SK-N-SH treated with all-trans-retinoic acid at 6 μM for 48 hours (cell line): ENCODE data around the gene EPHB3.

Experiments used
- ATAC-seq: fragments of 200-7000 bp; cut with Tn5 transposase; 3 replicates; pipeline ENCODE4 v1.9.1; 2020; ENCODE audit warnings: mild to moderate bottlenecking, moderate library complexity
- ARNTL ChIP-seq: fragments of 450-650 bp; formaldehyde crosslinking; IDR thresholded peaks from 2 replicates; pipeline ENCODE4 v1.5.0; 2020; ENCODE audit warnings: low read depth, mild to moderate bottlenecking, moderate library complexity, borderline replicate concordance
- BACH2 ChIP-seq: fragments of 250-450 bp; sonication (Bioruptor Pico); IDR thresholded peaks from 2 replicates; pipeline ENCODE4 v1.9.0; 2021; ENCODE audit warnings: mild to moderate bottlenecking, borderline replicate concordance
- CSDC2 ChIP-seq: fragments of 250-450 bp; sonication (Bioruptor Pico); IDR thresholded peaks from 2 replicates; pipeline ENCODE4 v1.5.0; 2020; ENCODE audit warnings: mild to moderate bottlenecking, moderate library complexity
- ESRRG ChIP-seq: fragments of 250-450 bp; sonication (Bioruptor Pico); IDR thresholded peaks from 2 replicates; pipeline ENCODE4 v1.6.1; 2021; ENCODE audit warnings: mild to moderate bottlenecking
- GLIS3 ChIP-seq: fragments of 250-450 bp; sonication (Bioruptor Pico); IDR thresholded peaks from 2 replicates; pipeline ENCODE4 v1.5.0; 2020; ENCODE audit warnings: mild to moderate bottlenecking, moderate library complexity
- ISL1 ChIP-seq: fragments of 250-450 bp; sonication (Bioruptor Pico); IDR thresholded peaks from 2 replicates; pipeline ENCODE4 v2.1.2; 2022; ENCODE audit warnings: mild to moderate bottlenecking, moderate library complexity
- OSR1 ChIP-seq: fragments of 250-450 bp; sonication (Bioruptor Pico); IDR thresholded peaks from 2 replicates; pipeline ENCODE4 v1.8.0; 2022; ENCODE audit warnings: moderate library complexity, mild to moderate bottlenecking, inconsistent platforms
- POU6F1 ChIP-seq: fragments of 250-450 bp; sonication (Bioruptor Pico); IDR thresholded peaks from 2 replicates; pipeline ENCODE4 v1.8.0; 2021; ENCODE audit warnings: low read depth, mild to moderate bottlenecking, moderate library complexity, borderline replicate concordance
- RARB ChIP-seq: fragments of 250-450 bp; sonication (Bioruptor Pico); IDR thresholded peaks from 2 replicates; pipeline ENCODE4 v1.8.0; 2021; ENCODE audit warnings: mild to moderate bottlenecking, moderate library complexity
- SNAI2 ChIP-seq: fragments of 250-450 bp; sonication (Bioruptor Pico); IDR thresholded peaks from 2 replicates; pipeline ENCODE4 v1.5.0; 2020; ENCODE audit warnings: mild to moderate bottlenecking, moderate library complexity
- TCF4 ChIP-seq: fragments of 250-450 bp; sonication (Bioruptor Pico); IDR thresholded peaks from 2 replicates; pipeline ENCODE4 v1.8.0; 2021; ENCODE audit warnings: mild to moderate bottlenecking, moderate library complexity, borderline replicate concordance
- TOX ChIP-seq: fragments of 250-450 bp; sonication (Bioruptor Pico); IDR thresholded peaks from 2 replicates; pipeline ENCODE4 v1.8.0; 2021; ENCODE audit warnings: mild to moderate bottlenecking, moderate library complexity, borderline replicate concordance
- ZC3H10 ChIP-seq: fragments of 250-450 bp; sonication (Bioruptor Pico); IDR thresholded peaks from 2 replicates; pipeline ENCODE4 v1.5.1; 2021; ENCODE audit warnings: mild to moderate bottlenecking, moderate library complexity
- ZFP3 ChIP-seq: fragments of 250-450 bp; sonication (Bioruptor Pico); IDR thresholded peaks from 2 replicates; pipeline ENCODE4 v1.5.0; 2020; ENCODE audit warnings: mild to moderate bottlenecking, moderate library complexity
- ZFP30 ChIP-seq: fragments of 450-650 bp; formaldehyde crosslinking; IDR thresholded peaks from 2 replicates; pipeline ENCODE4 v1.5.0; 2022; ENCODE audit warnings: mild to moderate bottlenecking, moderate library complexity
- ZNF565 ChIP-seq: fragments of 450-650 bp; formaldehyde crosslinking; conservative IDR thresholded peaks from 2 replicates; pipeline ENCODE4 v1.5.0; 2020; ENCODE audit warnings: low read depth, mild to moderate bottlenecking, moderate library complexity
- ZNF70 ChIP-seq: fragments of 450-650 bp; formaldehyde crosslinking; IDR thresholded peaks from 2 replicates; pipeline ENCODE4 v1.5.0; 2020; ENCODE audit warnings: mild to moderate bottlenecking, moderate library complexity
- ZNF8 ChIP-seq: fragments of 450-650 bp; formaldehyde crosslinking; IDR thresholded peaks from 2 replicates; pipeline ENCODE4 v1.5.0; 2020; ENCODE audit warnings: mild to moderate bottlenecking, moderate library complexity
- TF ChIP-seq, protein P1 (sequence below): fragments of 250-450 bp; sonication (Bioruptor Pico); IDR thresholded peaks from 2 replicates; pipeline ENCODE4 v1.5.1; 2020; ENCODE audit warnings: low read depth, mild to moderate bottlenecking, moderate library complexity
- TF ChIP-seq, protein P2 (sequence below): fragments of 250-450 bp; sonication (Bioruptor Pico); IDR thresholded peaks from 2 replicates; pipeline ENCODE4 v1.5.1; 2021; ENCODE audit warnings: mild to moderate bottlenecking, moderate library complexity

The EPHB3 gene

GRCh38 chr3:184603151-184604030 is 41.8 kb downstream of the EPHB3 start:
- no peak for ATAC-seq
- TF ChIP-seq ZNF70 (CRISPR knock-in tag): no peak
- no peak for TF ChIP-seq TOX (CRISPR knock-in tag)
- TF ChIP-seq OSR1 (CRISPR knock-in tag): no peak
- TF ChIP-seq POU6F1 (CRISPR knock-in tag): no peak
- no peak for TF ChIP-seq TCF4 (CRISPR knock-in tag)
- TF ChIP-seq, protein P1, sequence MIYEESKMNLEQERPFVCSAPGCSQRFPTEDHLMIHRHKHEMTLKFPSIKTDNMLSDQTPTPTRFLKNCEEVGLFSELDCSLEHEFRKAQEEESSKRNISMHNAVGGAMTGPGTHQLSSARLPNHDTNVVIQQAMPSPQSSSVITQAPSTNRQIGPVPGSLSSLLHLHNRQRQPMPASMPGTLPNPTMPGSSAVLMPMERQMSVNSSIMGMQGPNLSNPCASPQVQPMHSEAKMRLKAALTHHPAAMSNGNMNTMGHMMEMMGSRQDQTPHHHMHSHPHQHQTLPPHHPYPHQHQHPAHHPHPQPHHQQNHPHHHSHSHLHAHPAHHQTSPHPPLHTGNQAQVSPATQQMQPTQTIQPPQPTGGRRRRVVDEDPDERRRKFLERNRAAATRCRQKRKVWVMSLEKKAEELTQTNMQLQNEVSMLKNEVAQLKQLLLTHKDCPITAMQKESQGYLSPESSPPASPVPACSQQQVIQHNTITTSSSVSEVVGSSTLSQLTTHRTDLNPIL (CRISPR knock-in tag): no peak
- TF ChIP-seq ZC3H10 (CRISPR knock-in tag): no peak
- TF ChIP-seq CSDC2: no peak
- no peak for TF ChIP-seq ARNTL (CRISPR knock-in tag)
- TF ChIP-seq SNAI2 (CRISPR knock-in tag): no peak
- TF ChIP-seq BACH2: no peak
- TF ChIP-seq RARB (CRISPR knock-in tag): no peak
- TF ChIP-seq, protein P2, sequence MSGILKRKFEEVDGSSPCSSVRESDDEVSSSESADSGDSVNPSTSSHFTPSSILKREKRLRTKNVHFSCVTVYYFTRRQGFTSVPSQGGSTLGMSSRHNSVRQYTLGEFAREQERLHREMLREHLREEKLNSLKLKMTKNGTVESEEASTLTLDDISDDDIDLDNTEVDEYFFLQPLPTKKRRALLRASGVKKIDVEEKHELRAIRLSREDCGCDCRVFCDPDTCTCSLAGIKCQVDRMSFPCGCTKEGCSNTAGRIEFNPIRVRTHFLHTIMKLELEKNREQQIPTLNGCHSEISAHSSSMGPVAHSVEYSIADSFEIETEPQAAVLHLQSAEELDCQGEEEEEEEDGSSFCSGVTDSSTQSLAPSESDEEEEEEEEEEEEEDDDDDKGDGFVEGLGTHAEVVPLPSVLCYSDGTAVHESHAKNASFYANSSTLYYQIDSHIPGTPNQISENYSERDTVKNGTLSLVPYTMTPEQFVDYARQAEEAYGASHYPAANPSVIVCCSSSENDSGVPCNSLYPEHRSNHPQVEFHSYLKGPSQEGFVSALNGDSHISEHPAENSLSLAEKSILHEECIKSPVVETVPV (CRISPR knock-in tag): no peak
- TF ChIP-seq ISL1 (CRISPR knock-in tag): no peak

DNA sequence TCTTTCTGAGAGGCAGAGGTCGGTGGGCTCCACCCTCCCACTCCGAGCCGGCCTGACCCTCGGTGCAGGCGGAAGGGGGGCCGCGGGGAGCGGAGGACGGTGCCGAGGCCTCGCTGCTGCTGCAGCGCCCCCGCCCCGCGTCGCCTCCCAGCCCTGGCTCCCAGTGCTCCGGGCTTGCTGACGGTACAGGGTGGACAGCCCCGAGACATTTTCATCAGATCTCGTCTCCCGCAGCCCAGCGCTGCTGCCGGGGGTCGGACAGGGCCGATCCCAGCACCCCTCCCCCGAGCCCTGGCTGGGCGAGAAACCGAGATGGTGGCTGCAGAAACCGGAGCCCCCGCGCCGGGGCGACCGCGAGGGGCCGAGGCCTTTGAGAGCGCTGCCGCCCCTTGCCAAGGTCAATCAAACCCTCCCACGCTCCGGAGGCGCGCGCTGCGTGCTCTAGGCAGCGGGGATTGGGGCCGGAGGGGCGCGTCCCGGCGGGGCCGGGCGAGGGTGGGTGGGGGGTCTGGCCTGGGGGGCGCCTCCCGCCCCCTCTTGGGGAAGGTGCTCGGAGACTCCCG is 42.5 kb downstream of the EPHB3 start:
- no peak for ATAC-seq
- no peak for TF ChIP-seq TCF4 (CRISPR knock-in tag)
- no peak for TF ChIP-seq OSR1 (CRISPR knock-in tag)
- no peak for TF ChIP-seq ZNF70 (CRISPR knock-in tag)
- no peak for TF ChIP-seq ZNF565 (CRISPR knock-in tag)
- TF ChIP-seq, protein P1 (CRISPR knock-in tag): no peak
- TF ChIP-seq ZFP30 (CRISPR knock-in tag): no peak
- TF ChIP-seq TOX (CRISPR knock-in tag): no peak
- no peak for TF ChIP-seq ISL1 (CRISPR knock-in tag)
- TF ChIP-seq ZC3H10 (CRISPR knock-in tag): no peak
- no peak for TF ChIP-seq SNAI2 (CRISPR knock-in tag)
- no peak for TF ChIP-seq CSDC2
- no peak for TF ChIP-seq ZNF8
- TF ChIP-seq, protein P2 (CRISPR knock-in tag): no peak
- TF ChIP-seq ESRRG (CRISPR knock-in tag): no peak
- no peak for TF ChIP-seq RARB (CRISPR knock-in tag)
- TF ChIP-seq ZFP3 (CRISPR knock-in tag): no peak
- no peak for TF ChIP-seq GLIS3
- no peak for TF ChIP-seq POU6F1 (CRISPR knock-in tag)
